NCI-H446 treated with DMSO at 0.1 percent for 48 hours (cell line): ENCODE data around the gene BRPF1.

Experiments used
- DNase-seq: peaks from one replicate; lab custom pipeline; 2025; lab: John Stamatoyannopoulos, UW

Gene BRPF1

GRCh38 chr3:9736831-9737230 lies 5.3 kb downstream of the BRPF1 start:
- DNase-seq = no peak

- DNase-seq = no peak
Measured at GRCh38 chr3:9739181-9739580, 7.6 kb downstream of the BRPF1 start.

- no peak for DNase-seq
Measured at GRCh38 chr3:9742560-9742959, 11.0 kb downstream of the BRPF1 start.

- no peak for DNase-seq
Measured at GRCh38 chr3:9743548-9743947, 12.0 kb downstream of the BRPF1 start.

GRCh38 chr3:9744162-9744561 lies 12.6 kb downstream of the BRPF1 start:
- DNase-seq = no peak

GRCh38 chr3:9745521-9745920 lies 14.0 kb downstream of the BRPF1 start:
- no peak for DNase-seq

GRCh38 chr3:9746330-9746729 lies 14.8 kb downstream of the BRPF1 start:
- no peak for DNase-seq

- no peak for DNase-seq
Measured at GRCh38 chr3:9747267-9747666, 15.7 kb downstream of the BRPF1 start.

- no peak for DNase-seq
Measured at GRCh38 chr3:9748031-9748430, 16.5 kb downstream of the BRPF1 start.

- no peak for DNase-seq
Measured at GRCh38 chr3:9749296-9749644, 17.7 kb downstream of the BRPF1 start.

- DNase-seq = peak; percentile 90
Measured at GRCh38 chr3:9749645-9750555, 18.4 kb downstream of the BRPF1 start, which contains the start of gene OGG1. Gene OGG1, plus strand, starts transcription at chr3:9749952. Its CDS starts 335 bp downstream, at chr3:9750287.

- no peak for DNase-seq
Measured at GRCh38 chr3:9750556-9751411, 19.2 kb downstream of the BRPF1 start.

GRCh38 chr3:9754678-9755077 lies 23.1 kb downstream of the BRPF1 start:
- DNase-seq = no peak

GRCh38 chr3:9757427-9757826 lies 25.9 kb downstream of the BRPF1 start:
- DNase-seq = no peak

GRCh38 chr3:9760779-9761505 lies 29.4 kb downstream of the BRPF1 start:
- no peak for DNase-seq

GRCh38 chr3:9761919-9762318 lies 30.4 kb downstream of the BRPF1 start:
- DNase-seq = no peak

GRCh38 chr3:9762871-9763270 lies 31.3 kb downstream of the BRPF1 start:
- DNase-seq = no peak

GRCh38 chr3:9765865-9766264 lies 34.3 kb downstream of the BRPF1 start:
- no peak for DNase-seq

GRCh38 chr3:9767418-9767817 lies 35.9 kb downstream of the BRPF1 start:
- DNase-seq = no peak

GRCh38 chr3:9768141-9768775 lies 36.7 kb downstream of the BRPF1 start:
- DNase-seq = no peak

GRCh38 chr3:9769012-9769411 lies 37.5 kb downstream of the BRPF1 start:
- no peak for DNase-seq
